HT1080 (cell line): Measurements from ENCODE around the gene ROR2. TPM values are rescaled to one million over a fixed set of nuclear protein-coding genes. Genes with fewer than 3 reads are reported as not detected.

Source experiments
- DNase-seq: peaks from one replicate; pipeline ENCODE4 v3.0.0-alpha.2; 2015; ENCODE audit warnings: low read depth
- total RNA-seq: library from RNA; depleted of rRNA; stranded (reverse); fragments of >200 nt; shearing (Covaris generic); gene quantifications from 2 replicates; pipeline ENCODE4 v1.2.3, GENCODE V29; 2014

The ROR2 gene
- total RNA-seq, 1 experiment from 2014 or later, result 0.29 TPM

GRCh38 chr9:91753711-91754110 is 196.3 kb downstream of the ROR2 start:
- DNase-seq, result no peak

- no peak for DNase-seq
These were observed 198.1 kb downstream of the ROR2 start for GRCh38 chr9:91751922-91752321.

DNA sequence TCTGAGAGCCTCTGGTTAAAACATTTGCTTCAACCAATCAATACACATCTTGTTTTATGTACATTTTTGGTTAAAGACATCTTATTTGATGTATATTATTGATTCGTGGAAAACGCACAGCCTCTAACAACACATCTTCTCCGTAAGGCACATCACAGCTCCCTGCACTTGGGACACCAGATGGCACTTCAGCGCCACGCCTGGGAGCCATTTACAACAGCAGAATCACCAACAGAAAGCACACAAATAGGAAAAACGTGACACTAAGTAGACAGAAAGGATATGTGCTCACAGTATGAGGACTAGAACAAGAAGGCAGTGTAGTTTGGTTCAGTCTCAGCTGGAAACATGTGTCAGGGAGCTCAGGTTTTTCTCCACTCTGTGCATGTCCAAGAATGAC is 199.7 kb downstream of the ROR2 start:
- no peak for DNase-seq

GRCh38 chr9:91746904-91747303 is 203.1 kb downstream of the ROR2 start:
- peak; percentile 59 for DNase-seq

GRCh38 chr9:91746357-91746756 is 203.7 kb downstream of the ROR2 start:
- DNase-seq, result no peak

GRCh38 chr9:91744114-91744513 is 205.9 kb downstream of the ROR2 start:
- no peak for DNase-seq

- peak; percentile 30 for DNase-seq
These were observed 208.5 kb downstream of the ROR2 start for GRCh38 chr9:91741522-91741921.

DNA sequence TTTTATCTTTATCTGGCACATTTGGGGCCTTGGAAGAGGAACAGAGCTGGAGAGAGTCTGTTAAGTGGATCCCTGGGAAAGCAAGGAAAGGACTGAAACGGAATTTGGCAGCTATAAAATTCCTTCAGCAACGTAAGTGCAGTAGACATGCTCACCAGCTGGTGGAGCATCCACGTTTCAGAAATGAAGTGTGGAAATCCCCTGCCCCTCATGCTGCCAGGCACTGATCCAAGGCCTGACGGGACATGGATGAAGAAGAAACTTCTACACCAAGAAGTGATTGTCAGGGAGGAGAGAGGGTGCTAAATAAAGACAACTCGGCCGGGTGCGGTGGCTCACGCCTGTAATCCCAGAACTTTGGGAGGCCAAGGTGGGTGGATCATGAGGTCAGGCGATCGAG is 209.3 kb downstream of the ROR2 start:
- DNase-seq, result no peak

- DNase-seq, result no peak
These were observed 213.0 kb downstream of the ROR2 start for GRCh38 chr9:91736898-91737601.

GRCh38 chr9:91736311-91736710 is 213.7 kb downstream of the ROR2 start:
- DNase-seq, result no peak

GRCh38 chr9:91735049-91735448 is 215.0 kb downstream of the ROR2 start:
- DNase-seq, result no peak

- DNase-seq, result peak; percentile 7
These were observed 215.6 kb downstream of the ROR2 start for GRCh38 chr9:91734371-91734981.

GRCh38 chr9:91733006-91733624 is 216.9 kb downstream of the ROR2 start:
- no peak for DNase-seq

DNA sequence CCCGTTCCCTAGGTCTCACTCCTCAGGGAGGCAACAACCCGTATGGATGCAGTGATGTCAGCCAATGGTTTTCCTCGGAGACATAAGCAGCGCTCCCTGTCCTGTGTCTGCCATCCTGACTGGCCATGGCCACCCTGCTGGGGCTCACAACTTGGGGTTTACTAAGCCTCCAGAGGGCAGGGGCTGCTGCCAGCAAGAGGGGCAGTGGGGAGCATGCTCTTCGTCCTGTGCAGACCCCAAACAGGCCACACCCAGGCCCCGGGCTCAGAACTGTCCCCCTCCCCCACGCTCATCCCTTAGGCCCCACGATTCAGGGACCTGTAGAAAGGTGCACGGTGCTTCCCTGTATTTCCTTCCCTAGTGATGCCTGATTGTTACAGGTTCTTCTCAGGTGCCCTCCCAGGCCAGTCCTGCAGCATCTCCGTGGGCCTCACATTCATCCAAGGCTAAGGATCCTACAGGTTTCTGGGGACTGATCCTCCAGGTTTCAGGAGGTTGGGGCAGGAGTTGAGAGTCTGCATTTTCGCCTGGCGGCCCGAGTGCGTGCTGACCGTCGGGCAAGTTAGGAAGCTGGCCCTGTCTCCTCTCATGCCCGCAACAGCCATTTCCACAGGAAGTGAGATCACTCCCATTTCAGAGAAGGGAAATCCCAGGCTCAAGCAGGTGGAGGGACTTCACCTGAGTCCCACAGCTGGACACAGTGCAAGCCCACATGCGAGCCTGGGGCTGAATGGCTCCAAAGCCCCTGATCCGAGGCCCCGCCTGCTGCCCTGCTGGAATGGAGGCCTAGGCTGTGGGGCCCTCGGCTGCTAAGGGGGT is 217.6 kb downstream of the ROR2 start:
- DNase-seq, result no peak

- DNase-seq, result no peak
These were observed 219.2 kb downstream of the ROR2 start for GRCh38 chr9:91730806-91731205.

DNA sequence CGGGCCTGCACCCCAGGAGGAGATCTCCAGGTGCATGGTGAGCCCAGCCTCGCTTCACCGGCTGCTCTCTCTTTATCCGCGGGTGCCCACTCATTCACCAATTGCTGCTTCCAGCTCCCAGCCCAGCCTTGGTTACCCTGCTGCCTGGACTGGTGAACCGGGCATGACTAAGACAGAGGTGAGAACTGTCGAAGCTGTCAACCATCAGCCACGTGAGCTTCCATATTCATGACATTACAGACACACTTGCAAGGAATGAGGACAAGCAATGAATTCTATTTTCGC is 220.5 kb downstream of the ROR2 start:
- no peak for DNase-seq

- DNase-seq, result no peak
These were observed 222.1 kb downstream of the ROR2 start for GRCh38 chr9:91727972-91728371.

DNA sequence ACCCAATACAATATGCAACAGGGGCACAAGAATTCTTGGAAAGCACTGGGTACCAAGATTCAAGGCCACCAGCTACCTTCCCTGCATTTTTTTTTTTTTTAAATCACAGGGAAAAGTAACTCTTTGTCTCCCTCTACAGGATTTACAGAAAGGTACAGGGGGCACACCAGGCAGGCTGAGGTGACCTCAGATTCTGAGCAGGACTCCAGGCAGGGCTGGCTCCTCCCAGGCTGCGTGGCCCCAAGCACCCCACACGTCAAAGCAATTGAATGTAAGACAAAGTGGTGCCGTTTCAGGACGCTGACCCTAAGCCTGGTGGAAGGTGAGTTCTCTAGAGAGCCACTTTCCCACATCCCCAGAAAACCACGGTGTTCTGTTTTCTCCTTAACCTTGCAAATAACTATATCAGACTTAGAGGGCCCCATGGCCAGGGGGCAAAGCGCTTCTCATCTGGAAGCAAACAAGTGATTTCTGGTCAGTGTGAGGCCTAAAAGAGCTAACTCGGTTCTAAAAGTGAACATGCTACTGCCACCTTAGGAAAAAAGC is 222.6 kb downstream of the ROR2 start:
- DNase-seq, result peak; percentile 58

GRCh38 chr9:91726406-91727100 is 223.5 kb downstream of the ROR2 start:
- no peak for DNase-seq

- no peak for DNase-seq
These were observed 224.4 kb downstream of the ROR2 start for GRCh38 chr9:91725651-91726050.
